Osteoblast (primary cell): ENCODE results near the gene UNC80. TPM values are rescaled to one million over a fixed set of nuclear protein-coding genes. Genes with fewer than 3 reads are reported as not detected.
"Not testable (repeated sequence)": the region's sequence is repeated elsewhere in the genome, so short reads cannot be mapped to it uniquely, and the experiment has no call there.

Experiments used
- DNase-seq: peaks from one replicate; pipeline ENCODE4 v3.0.0; 2011; ENCODE audit warnings: low spot score, mixed read lengths; ENCODE audit not compliant: insufficient read length; ENCODE audit errors: missing footprints
- H2AFZ ChIP-seq: 2 replicates; pipeline ENCODE4 v1.6.0; 2011; ENCODE audit warnings: mild to moderate bottlenecking, low read length
- H3K27ac ChIP-seq: 2 replicates; pipeline ENCODE4 v1.5.1; 2011; ENCODE audit warnings: mild to moderate bottlenecking, low read depth, low read length, moderate library complexity
- H3K27me3 ChIP-seq: 2 replicates; pipeline ENCODE4 v1.6.0; 2012; ENCODE audit warnings: mild to moderate bottlenecking, control low read depth, inconsistent platforms, low read length, moderate library complexity; ENCODE audit not compliant: insufficient read depth
- H3K36me3 ChIP-seq: 2 replicates; pipeline ENCODE4 v1.5.1; 2011; ENCODE audit warnings: mild to moderate bottlenecking, low read length, control low read depth, moderate library complexity; ENCODE audit not compliant: insufficient read depth
- H3K4me1 ChIP-seq: 2 replicates; pipeline ENCODE4 v1.5.1; 2011; ENCODE audit warnings: mild to moderate bottlenecking, low read length, control low read depth, moderate library complexity; ENCODE audit not compliant: insufficient read depth
- H3K4me2 ChIP-seq: 2 replicates; pipeline ENCODE4 v1.6.0; 2011; ENCODE audit warnings: mild to moderate bottlenecking, low read length; ENCODE audit not compliant: insufficient read depth
- H3K4me3 ChIP-seq: fragments of 200-600 bp; sonication (generic); 3 replicates; pipeline ENCODE4 v1.5.1; 2012; ENCODE audit warnings: mild to moderate bottlenecking, low read length, inconsistent platforms; ENCODE audit not compliant: insufficient read depth
- H3K79me2 ChIP-seq: 2 replicates; pipeline ENCODE4 v1.6.0; 2012; ENCODE audit warnings: mild to moderate bottlenecking, low read length, control low read depth, inconsistent platforms; ENCODE audit not compliant: insufficient read depth
- H3K9me3 ChIP-seq: 2 replicates; pipeline ENCODE4 v1.5.1; 2011; ENCODE audit warnings: low read depth, low read length, control low read depth
- H4K20me1 ChIP-seq: 2 replicates; pipeline ENCODE4 v1.6.0; 2012; ENCODE audit warnings: mild to moderate bottlenecking, low read length, control low read depth; ENCODE audit not compliant: insufficient read depth
- CTCF ChIP-seq: IDR thresholded peaks from 2 replicates; pipeline ENCODE4 v1.5.1; 2011; ENCODE audit warnings: mild to moderate bottlenecking, low read depth, low read length, moderate library complexity; ENCODE audit errors: extremely low read depth
- total RNA-seq: library from RNA; depleted of rRNA; stranded (reverse); fragments of >200 nt; gene quantifications from 2 replicates; pipeline ENCODE4 v1.2.3, GENCODE V29; 2012

UNC80 gene
- total RNA-seq, 1 donor, result not detected

GRCh38 chr2:209787416-209787815 is 15.8 kb downstream of the UNC80 start:
- no peaks in the 10 kb centered on the region for H4K20me1 ChIP-seq
- no peak overlapping the region for H3K4me3 ChIP-seq
- H2AFZ ChIP-seq, result no peak overlapping the region
- no peaks in the 10 kb centered on the region for H3K36me3 ChIP-seq
- no peak overlapping the region for H3K4me2 ChIP-seq
- H3K9me3 ChIP-seq, result peaks cover 3% of the 10 kb centered on the region
- TF ChIP-seq CTCF, result no peak
- no peak overlapping the region for H3K27ac ChIP-seq
- no peaks in the 10 kb centered on the region for H3K4me1 ChIP-seq
- no peaks in the 10 kb centered on the region for H3K27me3 ChIP-seq
- DNase-seq, result no peak
- H3K79me2 ChIP-seq, result no peaks in the 10 kb centered on the region

- TF ChIP-seq CTCF, result no peak
- DNase-seq, result no peak
- H3K79me2 ChIP-seq, result no peaks in the 10 kb centered on the region
Observed at GRCh38 chr2:209788925-209789324, 17.3 kb downstream of the UNC80 start.

GRCh38 chr2:209790066-209790728 is 18.6 kb downstream of the UNC80 start:
- Histone ChIP-seq H3K36me3 (no peaks in the 10 kb centered on the region), H3K27me3 (no peaks in the 10 kb centered on the region), H3K4me1 (no peaks in the 10 kb centered on the region), H3K4me2 (peak overlapping the region; percentile 43), H3K79me2 (no peaks in the 10 kb centered on the region), H3K27ac (no peak overlapping the region), H4K20me1 (no peaks in the 10 kb centered on the region), H2AFZ (peak overlapping the region; percentile 32), H3K4me3 (peak overlapping the region; percentile 42), H3K9me3 (peaks cover 3% of the 10 kb centered on the region)
- no peak for DNase-seq
- TF ChIP-seq CTCF, result no peak

More at GRCh38 chr2:209788925-209789324, 17.3 kb downstream of the UNC80 start:
- H3K4me3 ChIP-seq, result no peak overlapping the region
- H3K27me3 ChIP-seq, result no peaks in the 10 kb centered on the region
- H3K36me3 ChIP-seq, result no peaks in the 10 kb centered on the region
- H2AFZ ChIP-seq, result no peak overlapping the region
- H3K9me3 ChIP-seq, result peaks cover 3% of the 10 kb centered on the region
- no peak overlapping the region for H3K4me2 ChIP-seq
- H4K20me1 ChIP-seq, result no peaks in the 10 kb centered on the region
- no peaks in the 10 kb centered on the region for H3K4me1 ChIP-seq
- no peak overlapping the region for H3K27ac ChIP-seq

- Histone ChIP-seq H3K79me2 (no peaks in the 10 kb centered on the region), H2AFZ (no peak overlapping the region), H3K27me3 (no peaks in the 10 kb centered on the region), H3K4me2 (no peak overlapping the region), H4K20me1 (no peaks in the 10 kb centered on the region), H3K9me3 (peaks cover under 1% of the 10 kb centered on the region), H3K27ac (no peak overlapping the region), H3K4me3 (no peak overlapping the region), H3K4me1 (no peaks in the 10 kb centered on the region), H3K36me3 (no peaks in the 10 kb centered on the region)
- no peak for DNase-seq
- no peak for TF ChIP-seq CTCF
Observed at GRCh38 chr2:209791151-209791550, 19.5 kb downstream of the UNC80 start.

- not testable (repeated sequence) for H3K4me2 ChIP-seq, H3K4me3 ChIP-seq, H3K27ac ChIP-seq, H3K36me3 ChIP-seq, H3K4me1 ChIP-seq, DNase-seq, H2AFZ ChIP-seq, H3K79me2 ChIP-seq, H4K20me1 ChIP-seq, H3K9me3 ChIP-seq, H3K27me3 ChIP-seq
Observed at GRCh38 chr2:209795425-209795824, 23.8 kb downstream of the UNC80 start.
